IPS-18a (cell line): ENCODE measurements around the gene GTPBP4.

Source experiments
- H3K27ac ChIP-seq: one replicate; pipeline ENCODE4 v1.5.1; 2013; ENCODE audit warnings: low read length
- H3K27me3 ChIP-seq: one replicate; pipeline ENCODE4 v1.6.1; 2013; ENCODE audit warnings: mild to moderate bottlenecking, low read length; ENCODE audit not compliant: control insufficient read depth, insufficient read depth
- H3K36me3 ChIP-seq: one replicate; pipeline ENCODE4 v1.6.1; 2013; ENCODE audit warnings: low read depth, low read length; ENCODE audit not compliant: control insufficient read depth
- H3K4me1 ChIP-seq: one replicate; pipeline ENCODE4 v1.6.1; 2013; ENCODE audit warnings: low read depth, low read length; ENCODE audit not compliant: control insufficient read depth
- H3K4me3 ChIP-seq: one replicate; pipeline ENCODE4 v1.5.1; 2013; ENCODE audit warnings: low read length
- H3K9ac ChIP-seq: one replicate; pipeline ENCODE4 v1.6.1; 2013; ENCODE audit warnings: mild to moderate bottlenecking, low read length, moderate library complexity
- H3K9me3 ChIP-seq: one replicate; pipeline ENCODE4 v1.6.1; 2013; ENCODE audit warnings: low read depth, low read length; ENCODE audit not compliant: control insufficient read depth

The GTPBP4 gene

DNA sequence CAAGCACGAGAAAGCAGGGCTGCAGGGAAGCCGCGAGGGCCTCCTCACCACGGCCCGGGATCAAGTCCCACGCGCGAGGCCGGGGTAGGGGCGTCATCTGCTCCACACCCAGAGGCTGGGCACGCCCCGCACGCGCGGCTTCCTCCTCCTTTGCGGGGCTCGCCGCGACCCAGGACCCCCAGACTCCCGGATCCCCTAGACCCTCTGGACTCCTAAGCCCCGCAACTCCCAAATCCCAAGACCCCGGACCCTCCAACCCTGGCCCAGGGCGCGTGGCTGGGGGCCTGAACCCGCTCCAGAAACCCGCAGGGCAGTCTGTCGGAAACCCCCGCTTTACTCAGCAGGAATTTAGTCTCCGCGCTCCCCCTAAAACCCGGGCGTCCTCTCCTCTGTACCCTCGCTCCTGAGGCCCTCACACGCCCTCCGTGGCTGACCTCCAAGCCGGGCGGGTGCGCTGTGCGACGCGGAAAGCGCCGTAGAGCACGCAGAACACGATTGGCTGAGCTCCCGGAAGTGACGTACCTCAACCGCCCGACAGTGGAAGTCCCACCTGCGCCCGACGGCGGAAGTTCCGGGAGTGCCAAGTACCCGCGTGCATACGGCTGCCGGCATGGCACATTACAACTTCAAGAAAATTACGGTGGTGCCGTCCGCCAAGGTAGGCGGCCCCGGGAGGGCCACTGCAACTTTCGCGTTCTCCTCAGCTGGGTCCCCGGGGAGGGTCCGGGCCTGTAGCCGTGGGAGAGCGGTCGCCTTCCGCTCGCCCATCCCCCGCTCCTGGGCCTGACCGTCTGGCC, at the start of gene GTPBP4:
TSS of gene GTPBP4 (plus strand) at position 565 of the 797 bp plus-strand sequence. CDS start at position 611, 46 bp downstream.
- Histone ChIP-seq H3K9me3 (no peaks in the 10 kb centered on the region), H3K9ac (peak within 1 kb of the TSS; percentile 98), H3K4me1 (peaks cover 13% of the 10 kb centered on the region), H3K27me3 (no peaks in the 10 kb centered on the region), H3K36me3 (peaks cover 8% of the 10 kb centered on the region), H3K27ac (peak within 1 kb of the TSS; percentile 96), H3K4me3 (peak within 1 kb of the TSS; percentile 93)

DNA sequence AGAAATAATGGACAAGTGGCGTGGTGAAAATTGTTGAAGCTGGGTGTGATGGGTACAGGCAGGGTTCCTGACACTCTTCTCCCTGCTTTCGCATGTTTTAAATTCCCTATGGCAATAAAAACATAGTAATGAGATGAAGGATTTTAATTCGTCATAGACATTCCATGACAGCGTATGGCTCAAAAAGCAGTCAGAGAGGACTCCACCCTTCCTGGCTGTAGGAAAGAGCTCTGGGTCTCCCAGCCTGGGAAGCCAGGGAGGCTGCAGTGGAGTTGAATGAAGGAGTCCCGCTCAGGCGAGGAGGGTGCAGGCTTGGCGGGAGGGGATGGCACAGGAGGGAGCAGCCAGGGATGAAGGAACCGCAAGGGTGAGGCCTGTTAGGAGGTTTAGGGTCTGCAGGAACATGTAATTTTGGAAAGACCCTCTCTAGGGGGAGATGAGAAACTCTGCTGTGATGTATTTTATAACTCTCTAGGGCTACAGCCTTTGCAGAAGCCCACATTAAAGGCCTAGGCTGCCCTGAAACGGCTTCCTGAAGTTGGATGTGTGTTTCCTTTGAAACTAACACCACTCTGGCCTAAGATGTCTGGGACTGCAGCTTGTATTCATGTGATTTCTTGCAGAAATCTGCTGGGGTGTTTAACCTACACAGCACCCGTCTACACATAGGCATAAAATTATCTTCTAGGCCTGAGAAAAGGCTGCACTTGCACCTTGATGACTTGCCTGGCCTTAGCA, 49.1 kb upstream of the GTPBP4 start:
- Histone ChIP-seq H3K4me1 (no peaks in the 10 kb centered on the region), H3K27me3 (no peaks in the 10 kb centered on the region), H3K36me3 (no peaks in the 10 kb centered on the region), H3K9ac (no peak overlapping the region), H3K9me3 (no peaks in the 10 kb centered on the region), H3K4me3 (no peak overlapping the region), H3K27ac (no peak overlapping the region)

DNA sequence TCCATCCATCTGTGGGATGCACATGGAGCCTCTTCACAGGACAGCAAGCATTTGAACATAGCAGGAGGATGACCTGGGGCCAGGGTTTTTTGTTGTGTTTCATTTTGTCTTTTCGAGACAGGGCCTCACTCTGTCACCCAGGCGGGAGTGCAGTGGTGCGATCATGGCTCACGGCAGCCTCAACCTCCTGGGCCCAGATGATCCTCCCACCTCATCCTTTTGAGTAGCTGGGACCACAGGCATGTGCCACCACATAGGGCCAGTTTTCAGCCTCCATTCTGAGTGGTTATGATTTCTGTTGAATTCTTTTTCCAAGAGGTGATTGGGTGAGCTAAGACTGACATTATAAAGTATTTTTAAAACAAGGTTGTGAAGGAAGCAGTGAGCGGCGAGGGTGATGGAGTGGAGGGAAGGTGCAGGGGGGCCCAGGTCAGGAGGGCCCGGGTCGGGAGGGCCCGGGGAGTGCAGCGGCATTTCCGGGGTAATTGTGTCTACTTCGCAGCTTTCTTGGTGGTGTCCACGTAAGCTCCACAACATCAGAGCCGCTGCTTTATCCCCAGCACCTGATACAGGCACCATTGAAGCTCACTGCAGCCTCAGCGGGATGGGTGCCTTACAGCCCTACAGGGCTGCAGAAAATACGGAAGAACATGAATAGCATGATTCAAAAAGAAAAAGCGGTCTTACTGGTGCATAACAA, 44.8 kb upstream of the GTPBP4 start:
- H3K9me3 ChIP-seq: no peaks in the 10 kb centered on the region
- H3K9ac ChIP-seq: no peak overlapping the region
- no peaks in the 10 kb centered on the region for H3K36me3 ChIP-seq
- H3K27ac ChIP-seq: no peak overlapping the region
- no peaks in the 10 kb centered on the region for H3K4me1 ChIP-seq
- H3K4me3 ChIP-seq: no peak overlapping the region
- no peaks in the 10 kb centered on the region for H3K27me3 ChIP-seq

DNA sequence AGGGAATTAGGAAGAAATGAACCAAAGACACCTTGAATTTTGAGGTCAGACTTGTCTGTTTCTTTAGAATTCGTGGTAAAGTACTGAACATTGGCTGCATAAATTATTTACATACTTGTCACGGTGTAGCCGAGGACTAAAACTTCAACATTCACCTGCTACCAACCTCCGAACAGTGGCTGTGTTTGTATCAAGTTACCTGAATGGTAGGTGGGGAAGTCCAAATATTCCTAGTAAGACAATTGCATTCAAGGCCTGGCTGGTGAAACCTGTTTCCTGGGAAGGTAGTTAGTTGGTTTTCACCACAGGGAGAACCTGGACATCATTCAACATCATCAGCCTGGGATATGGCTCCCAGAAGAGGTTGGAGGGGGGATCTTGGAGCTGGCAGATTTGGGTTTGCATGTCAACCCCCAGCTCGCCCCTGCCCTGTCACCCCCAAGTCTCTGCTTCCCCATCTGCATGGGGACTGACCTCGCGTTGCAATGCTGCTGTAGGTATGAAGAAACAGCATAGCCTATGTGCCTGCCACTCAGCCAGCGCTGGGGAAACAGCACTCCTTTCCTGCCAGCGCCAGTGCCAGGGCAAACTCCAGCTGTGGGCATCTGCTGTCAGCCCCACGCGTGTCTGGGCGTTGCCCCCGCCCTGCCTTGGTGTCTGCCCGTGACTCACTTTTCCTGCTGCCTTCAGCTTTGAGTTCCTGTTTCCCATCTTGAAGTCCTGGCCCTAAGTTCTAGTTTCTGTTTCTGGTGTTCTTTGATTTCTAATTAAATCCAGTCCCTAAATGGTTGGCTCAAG, 44.0 kb upstream of the GTPBP4 start:
- Histone ChIP-seq H3K36me3 (no peaks in the 10 kb centered on the region), H3K4me3 (no peak overlapping the region), H3K9ac (no peak overlapping the region), H3K9me3 (no peaks in the 10 kb centered on the region), H3K27ac (no peak overlapping the region), H3K27me3 (no peaks in the 10 kb centered on the region), H3K4me1 (no peaks in the 10 kb centered on the region)

DNA sequence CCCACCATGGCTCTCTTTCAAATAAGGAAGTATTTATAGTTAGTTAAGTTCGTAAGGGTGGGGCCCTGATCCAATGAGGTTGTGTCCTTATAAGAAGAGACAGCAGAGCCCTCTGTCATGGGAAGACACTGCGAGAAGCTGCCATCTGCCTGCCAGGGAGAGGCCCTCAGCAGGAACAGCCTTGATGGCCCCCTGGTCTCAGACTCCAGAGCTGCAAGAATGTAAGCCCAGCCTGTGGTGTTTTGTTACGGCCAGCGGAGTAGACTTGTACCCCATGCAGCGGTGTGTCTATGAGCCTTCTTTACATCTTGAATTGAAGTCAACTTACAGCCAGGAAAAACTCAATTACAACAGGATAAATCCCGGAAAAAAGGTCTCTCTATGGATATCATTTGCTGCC, 42.5 kb upstream of the GTPBP4 start:
- no peak overlapping the region for H3K9ac ChIP-seq
- H3K27ac ChIP-seq: no peak overlapping the region
- H3K4me1 ChIP-seq: no peaks in the 10 kb centered on the region
- no peak overlapping the region for H3K4me3 ChIP-seq
- H3K36me3 ChIP-seq: no peaks in the 10 kb centered on the region
- H3K9me3 ChIP-seq: no peaks in the 10 kb centered on the region
- H3K27me3 ChIP-seq: no peaks in the 10 kb centered on the region

DNA sequence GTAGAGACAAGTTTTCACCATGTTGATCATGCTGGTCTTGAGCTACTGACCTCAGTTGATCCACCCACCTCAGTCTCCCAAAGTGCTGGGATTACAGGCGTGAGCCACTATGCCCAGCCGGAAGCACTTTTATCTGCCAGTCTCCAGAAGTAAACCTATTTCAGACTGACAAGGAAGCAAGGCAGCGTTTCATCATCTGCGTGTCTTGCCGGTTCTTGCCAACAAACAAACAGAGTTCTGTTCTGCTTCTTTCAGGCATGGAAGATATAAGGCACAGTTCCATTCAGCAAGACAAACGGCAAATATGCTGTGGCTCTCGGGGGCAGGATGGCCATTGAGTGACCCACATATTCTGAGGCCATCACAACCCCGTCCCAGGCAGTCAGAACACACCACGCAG, 41.2 kb upstream of the GTPBP4 start:
- Histone ChIP-seq H3K9ac (no peak overlapping the region), H3K4me1 (no peaks in the 10 kb centered on the region), H3K4me3 (no peak overlapping the region), H3K9me3 (no peaks in the 10 kb centered on the region), H3K27me3 (no peaks in the 10 kb centered on the region), H3K27ac (no peak overlapping the region), H3K36me3 (no peaks in the 10 kb centered on the region)

DNA sequence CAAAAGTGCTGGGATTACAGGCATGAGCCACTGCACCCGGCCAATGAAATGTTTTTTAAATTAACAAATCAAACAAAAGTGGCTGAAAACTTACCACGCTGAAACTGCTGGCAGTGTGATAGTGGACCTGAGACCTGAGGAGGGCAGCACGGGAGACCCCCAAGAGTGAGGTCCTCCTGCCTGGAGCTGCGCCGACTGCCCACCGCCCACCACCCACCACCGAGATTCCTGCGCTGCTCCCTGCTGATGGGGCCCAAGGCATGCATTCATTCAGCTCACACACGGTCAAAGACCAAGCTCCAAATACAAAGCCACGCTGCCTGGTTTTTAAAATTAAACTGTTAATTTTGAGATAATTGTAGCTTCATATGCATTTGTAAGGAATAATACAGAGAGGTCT, 40.4 kb upstream of the GTPBP4 start:
- no peaks in the 10 kb centered on the region for H3K36me3 ChIP-seq
- no peak overlapping the region for H3K27ac ChIP-seq
- H3K4me3 ChIP-seq: no peak overlapping the region
- no peak overlapping the region for H3K9ac ChIP-seq
- H3K27me3 ChIP-seq: no peaks in the 10 kb centered on the region
- no peaks in the 10 kb centered on the region for H3K4me1 ChIP-seq
- H3K9me3 ChIP-seq: no peaks in the 10 kb centered on the region

DNA sequence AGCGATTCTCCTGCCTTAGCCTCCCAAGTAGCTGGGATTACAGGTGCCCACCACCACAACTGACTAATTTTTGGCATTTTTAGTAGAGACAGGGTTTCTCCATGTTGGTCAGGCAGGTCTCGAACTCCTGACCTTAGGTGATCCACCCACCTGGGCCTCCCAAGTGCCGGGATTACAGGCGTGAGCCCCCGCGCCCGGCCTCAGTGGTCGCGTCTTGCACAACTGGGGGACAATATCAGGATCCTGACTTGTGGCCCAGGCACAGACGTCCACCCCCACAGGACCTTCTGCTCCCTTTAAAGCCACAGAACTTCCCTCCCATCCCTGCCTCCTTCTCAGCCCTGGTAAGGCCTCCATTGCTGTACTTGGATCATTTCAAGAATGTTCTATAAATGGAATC, 39.9 kb upstream of the GTPBP4 start:
- no peaks in the 10 kb centered on the region for H3K27me3 ChIP-seq
- no peaks in the 10 kb centered on the region for H3K36me3 ChIP-seq
- H3K9ac ChIP-seq: no peak overlapping the region
- no peak overlapping the region for H3K4me3 ChIP-seq
- H3K9me3 ChIP-seq: no peaks in the 10 kb centered on the region
- H3K27ac ChIP-seq: no peak overlapping the region
- H3K4me1 ChIP-seq: no peaks in the 10 kb centered on the region

DNA sequence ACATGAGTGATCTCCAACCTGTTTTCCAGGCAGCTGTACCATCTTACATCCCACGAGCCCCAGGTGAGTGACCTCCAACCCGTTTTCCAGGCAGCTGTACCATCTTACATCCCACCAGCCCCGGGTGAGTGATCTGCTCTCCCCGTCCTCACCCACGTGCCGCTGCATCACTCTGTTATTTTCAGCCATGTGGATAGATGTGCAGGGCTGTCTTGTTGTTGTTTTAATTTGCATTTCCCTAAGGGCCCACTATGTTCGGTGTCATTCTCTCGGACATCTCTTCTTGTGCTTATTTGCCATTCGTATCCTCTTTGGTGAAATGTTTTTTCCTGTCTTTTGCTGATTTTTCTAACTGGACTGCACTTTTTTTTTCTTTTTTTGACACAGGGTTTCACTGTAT, 38.8 kb upstream of the GTPBP4 start:
- H3K9ac ChIP-seq: no peak overlapping the region
- no peak overlapping the region for H3K27ac ChIP-seq
- no peaks in the 10 kb centered on the region for H3K27me3 ChIP-seq

DNA sequence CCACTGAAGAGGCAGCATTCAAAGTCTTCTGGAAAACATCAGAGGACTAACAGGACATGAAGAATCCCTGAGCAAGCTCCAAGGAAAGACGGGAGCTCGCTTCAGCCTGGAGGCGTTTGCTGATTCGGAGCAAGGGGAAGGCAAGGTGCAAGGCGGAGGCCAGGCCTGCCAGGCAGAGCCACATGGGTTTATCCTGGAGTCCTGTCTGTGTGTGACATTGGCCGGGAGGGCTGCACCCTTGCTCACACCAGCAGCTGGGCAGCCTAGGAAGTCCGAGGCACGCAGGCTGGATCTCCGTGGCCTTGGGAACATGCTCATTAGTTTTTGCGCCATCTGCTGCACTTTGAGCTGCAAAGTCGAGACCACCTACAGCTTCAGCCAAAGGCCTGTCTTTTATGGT, 34.4 kb upstream of the GTPBP4 start:
- no peaks in the 10 kb centered on the region for H3K9me3 ChIP-seq
- H3K9ac ChIP-seq: no peak overlapping the region
- no peak overlapping the region for H3K27ac ChIP-seq
- no peak overlapping the region for H3K4me3 ChIP-seq
- no peaks in the 10 kb centered on the region for H3K27me3 ChIP-seq
- H3K36me3 ChIP-seq: no peaks in the 10 kb centered on the region
- no peaks in the 10 kb centered on the region for H3K4me1 ChIP-seq

More for the DNA sequence above, 38.8 kb upstream of the GTPBP4 start:
- H3K4me3 ChIP-seq: no peak overlapping the region
- H3K9me3 ChIP-seq: no peaks in the 10 kb centered on the region
- no peaks in the 10 kb centered on the region for H3K36me3 ChIP-seq
- no peaks in the 10 kb centered on the region for H3K4me1 ChIP-seq

DNA sequence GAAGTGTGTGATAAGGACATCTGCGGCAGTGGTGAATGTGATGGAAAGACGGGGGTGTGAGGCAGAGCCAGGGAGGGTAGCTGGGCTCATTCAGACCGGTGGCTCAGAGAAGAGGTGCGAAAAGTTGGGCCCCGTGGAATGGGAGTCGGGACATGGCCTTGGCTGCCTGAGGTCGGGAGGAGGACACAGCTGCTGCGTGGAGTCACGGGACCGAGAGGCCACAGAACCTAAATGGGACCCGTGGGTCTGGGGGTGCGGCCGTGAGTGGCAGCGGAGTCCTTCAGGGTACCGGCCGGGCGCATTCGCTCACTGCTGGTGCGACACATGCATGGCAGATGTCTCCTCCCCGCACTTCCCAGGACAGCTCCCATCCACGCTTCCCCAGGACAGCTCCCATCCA, 33.8 kb upstream of the GTPBP4 start:
- Histone ChIP-seq H3K27ac (no peak overlapping the region), H3K4me3 (no peak overlapping the region), H3K9me3 (no peaks in the 10 kb centered on the region), H3K9ac (no peak overlapping the region), H3K36me3 (no peaks in the 10 kb centered on the region), H3K27me3 (no peaks in the 10 kb centered on the region), H3K4me1 (no peaks in the 10 kb centered on the region)
